ENCODE measurements around the gene AFF1.

AFF1 gene

DNA sequence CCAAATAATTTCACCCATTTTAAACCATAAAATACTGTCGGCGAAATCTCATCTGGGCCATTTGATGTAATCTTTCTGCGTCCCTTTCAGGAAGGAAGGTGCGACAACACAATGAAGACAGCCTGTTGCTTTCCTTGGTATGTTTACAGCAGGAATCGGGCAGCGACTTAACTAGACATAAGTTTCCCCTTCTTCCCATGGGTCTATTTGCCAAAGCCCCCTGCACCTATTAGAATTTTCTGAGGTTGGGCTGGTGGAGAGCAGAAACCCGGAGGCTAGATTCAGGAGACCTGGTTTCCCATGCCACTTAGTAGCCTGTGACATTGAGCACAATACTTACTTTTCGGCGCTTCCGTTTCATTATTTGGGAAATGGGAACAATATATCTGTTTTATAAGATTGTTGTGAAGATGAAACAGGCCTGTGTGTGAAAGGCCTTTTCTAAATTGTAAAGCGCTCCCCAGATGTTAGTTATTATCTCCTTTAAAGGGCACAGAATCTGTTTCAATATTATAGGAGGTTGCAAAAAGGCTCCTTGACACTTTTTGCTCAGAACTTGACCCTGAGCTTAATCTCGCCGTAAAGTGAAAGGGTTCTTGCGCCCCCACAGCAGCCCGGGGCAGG, 552 bp upstream of the AFF1 start:
- TF ChIP-seq, protein P1, sequence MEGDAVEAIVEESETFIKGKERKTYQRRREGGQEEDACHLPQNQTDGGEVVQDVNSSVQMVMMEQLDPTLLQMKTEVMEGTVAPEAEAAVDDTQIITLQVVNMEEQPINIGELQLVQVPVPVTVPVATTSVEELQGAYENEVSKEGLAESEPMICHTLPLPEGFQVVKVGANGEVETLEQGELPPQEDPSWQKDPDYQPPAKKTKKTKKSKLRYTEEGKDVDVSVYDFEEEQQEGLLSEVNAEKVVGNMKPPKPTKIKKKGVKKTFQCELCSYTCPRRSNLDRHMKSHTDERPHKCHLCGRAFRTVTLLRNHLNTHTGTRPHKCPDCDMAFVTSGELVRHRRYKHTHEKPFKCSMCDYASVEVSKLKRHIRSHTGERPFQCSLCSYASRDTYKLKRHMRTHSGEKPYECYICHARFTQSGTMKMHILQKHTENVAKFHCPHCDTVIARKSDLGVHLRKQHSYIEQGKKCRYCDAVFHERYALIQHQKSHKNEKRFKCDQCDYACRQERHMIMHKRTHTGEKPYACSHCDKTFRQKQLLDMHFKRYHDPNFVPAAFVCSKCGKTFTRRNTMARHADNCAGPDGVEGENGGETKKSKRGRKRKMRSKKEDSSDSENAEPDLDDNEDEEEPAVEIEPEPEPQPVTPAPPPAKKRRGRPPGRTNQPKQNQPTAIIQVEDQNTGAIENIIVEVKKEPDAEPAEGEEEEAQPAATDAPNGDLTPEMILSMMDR (IDR thresholded peaks at IDR 0.05; ENCODE audit: borderline replicate concordance, control extremely low read depth, extremely low read depth, insufficient read depth, missing control alignments) = no peak
- DNase-seq (ENCODE audit: low spot score) = no peak
- in situ Hi-C loops (cut with MboI; ENCODE audit: low sequenced_read_pairs, unreplicated experiment) = loop anchor here (25.0 kb wide), 1 partner anchor 503 kb away; no protein-coding TSS in a partner anchor

DNA sequence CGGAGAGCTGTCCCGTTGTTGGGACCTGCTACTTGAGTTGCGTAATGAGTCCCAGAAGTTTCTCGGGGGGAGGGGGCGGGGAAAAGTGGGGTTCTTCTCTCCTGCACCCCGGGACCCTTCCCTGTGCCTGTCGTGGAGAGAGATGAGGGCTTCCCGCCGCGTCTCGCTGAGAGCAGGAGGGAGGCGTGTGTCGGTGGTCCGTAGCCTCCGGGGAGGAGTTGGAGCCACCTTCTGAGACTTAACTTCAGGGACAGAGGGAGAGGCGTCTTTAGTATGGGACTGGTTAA, 698 bp downstream of the AFF1 start:
- TF ChIP-seq, protein P1 (IDR thresholded peaks at IDR 0.05; ENCODE audit: borderline replicate concordance, control extremely low read depth, extremely low read depth, insufficient read depth, missing control alignments) = no peak
- in situ Hi-C loops (cut with MboI; ENCODE audit: low sequenced_read_pairs, unreplicated experiment) = loop anchor here (5.0 to 25.0 kb wide), 2 partner anchors 157 to 502 kb away; no protein-coding TSS in a partner anchor
- no peak for DNase-seq (ENCODE audit: low spot score)

DNA sequence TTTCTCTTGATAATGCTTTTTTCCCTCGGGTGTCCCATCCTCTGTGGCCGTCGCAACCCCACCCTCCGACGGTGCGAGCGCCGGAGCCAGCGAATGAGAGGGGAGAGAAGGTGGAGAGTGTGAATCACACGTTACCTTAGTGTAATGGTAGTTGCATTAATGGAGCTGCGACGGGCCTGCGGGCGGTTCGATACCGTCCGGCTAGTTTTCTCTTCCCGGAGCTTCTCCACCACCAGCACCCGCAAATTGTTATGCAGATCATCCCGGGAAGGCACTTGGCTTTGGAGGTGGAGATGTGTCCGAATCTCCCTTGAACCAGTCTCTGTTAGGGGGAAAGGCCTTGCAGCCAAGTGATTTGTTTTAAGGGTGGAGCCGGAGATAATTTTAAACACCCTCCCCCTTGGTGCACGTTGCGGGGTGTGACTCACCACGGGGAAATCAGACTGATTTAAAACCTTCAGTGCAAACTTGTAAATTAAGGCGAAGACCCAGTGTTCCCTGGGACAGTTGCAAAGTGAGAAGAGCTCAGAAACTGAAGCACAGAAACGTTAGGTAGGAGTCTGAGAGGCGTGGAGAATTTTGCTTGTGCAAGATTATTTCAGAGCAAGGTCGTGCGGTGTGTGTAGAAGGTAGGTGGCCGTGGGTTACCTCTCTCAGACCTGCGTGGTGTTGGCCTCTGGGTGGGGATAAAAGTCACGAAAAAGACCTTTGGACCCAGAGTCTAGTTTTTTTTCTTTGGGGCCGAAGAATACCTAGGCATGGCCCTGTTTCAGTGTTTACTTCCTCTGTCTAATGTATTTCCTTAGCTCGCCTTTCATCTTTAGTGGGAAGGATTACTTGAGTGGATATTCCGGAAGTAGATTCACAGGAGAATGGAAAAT, 1.3 kb downstream of the AFF1 start:
- TF ChIP-seq, protein P1 (IDR thresholded peaks at IDR 0.05; ENCODE audit: borderline replicate concordance, control extremely low read depth, extremely low read depth, insufficient read depth, missing control alignments) = no peak
- peak; percentile 71 for DNase-seq (ENCODE audit: low spot score)
- in situ Hi-C loops (cut with MboI; ENCODE audit: low sequenced_read_pairs, unreplicated experiment) = loop anchor here (5.0 to 25.0 kb wide), 2 partner anchors 156 to 501 kb away; no protein-coding TSS in a partner anchor

DNA sequence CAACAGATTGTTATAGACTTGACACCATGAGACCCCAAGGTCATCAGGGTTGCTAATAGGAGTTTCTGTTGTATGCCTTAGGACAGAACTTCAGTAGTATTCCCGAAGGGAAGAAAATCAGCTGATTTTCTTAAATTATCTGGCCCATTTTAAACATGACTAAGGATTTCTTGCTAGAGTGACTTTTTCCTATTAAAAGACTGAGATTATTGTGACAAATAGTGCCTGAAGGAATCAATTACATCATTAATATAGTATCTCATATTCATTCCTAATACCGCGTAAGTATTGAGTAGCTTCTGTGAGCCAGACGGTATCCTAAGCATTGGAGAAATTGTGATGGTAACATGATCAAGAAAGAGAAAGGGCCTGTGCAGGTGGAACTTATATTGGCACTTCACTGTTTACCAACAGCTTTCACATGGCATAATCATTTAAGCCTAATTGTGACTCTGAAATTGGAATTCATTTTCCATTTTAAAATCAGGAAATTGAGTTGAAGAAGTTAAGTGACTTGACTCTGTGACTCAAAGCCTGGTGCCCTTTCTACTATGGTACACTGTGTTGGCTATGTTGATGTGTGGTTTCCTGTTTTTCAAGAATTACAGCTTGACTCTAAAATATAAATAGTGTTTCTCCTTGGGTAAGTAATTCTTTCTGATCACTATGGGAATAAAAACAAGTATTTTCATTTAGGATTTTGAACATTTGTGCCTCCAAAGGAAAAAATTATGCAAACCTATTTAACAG, 4.1 kb downstream of the AFF1 start:
- in situ Hi-C loops (cut with MboI; ENCODE audit: low sequenced_read_pairs, unreplicated experiment) = loop anchor here (5.0 to 25.0 kb wide), 2 partner anchors 153 to 498 kb away; no protein-coding TSS in a partner anchor
- DNase-seq (ENCODE audit: low spot score) = no peak

DNA sequence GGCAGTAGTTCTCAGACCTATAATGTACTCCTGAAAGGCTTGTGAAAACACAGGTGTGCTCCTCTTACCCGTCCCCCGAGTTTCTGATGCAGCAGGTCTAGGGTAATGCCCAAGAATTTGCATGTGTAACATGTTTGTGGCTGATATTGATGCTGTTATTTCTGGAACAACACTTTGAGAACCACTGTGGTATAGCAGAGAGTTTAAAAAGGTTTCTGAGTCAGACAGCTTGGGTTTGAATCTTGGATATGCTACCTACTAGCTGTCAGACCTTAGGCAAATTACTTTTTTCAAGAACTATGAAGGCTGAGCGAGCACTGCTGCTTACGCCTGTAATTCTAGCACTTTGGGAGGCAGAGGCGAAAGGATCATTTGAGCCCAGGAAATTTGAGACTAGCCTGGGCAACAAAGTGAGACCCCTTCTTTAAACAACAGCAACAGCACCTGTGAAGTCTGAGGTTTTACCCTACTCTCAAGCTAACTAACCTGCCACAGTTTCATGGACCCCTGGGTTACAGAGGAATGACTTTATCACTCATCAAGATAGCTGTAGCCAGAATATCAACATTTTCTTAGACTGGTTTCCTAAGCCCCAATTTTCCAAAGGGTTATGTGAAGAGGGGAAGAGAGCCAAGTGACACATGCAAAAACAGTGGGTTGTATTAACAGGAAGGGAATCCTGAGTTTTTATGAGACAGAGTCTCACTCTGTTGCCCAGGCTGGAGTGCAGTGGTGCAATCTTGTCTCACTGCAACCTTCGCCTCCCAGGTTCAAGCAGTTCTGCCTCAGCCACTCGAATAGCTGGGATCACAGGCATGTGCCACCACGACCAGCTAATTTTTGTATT, 5.1 kb downstream of the AFF1 start:
- in situ Hi-C loops (cut with MboI; ENCODE audit: low sequenced_read_pairs, unreplicated experiment) = loop anchor here (5.0 to 25.0 kb wide), 3 partner anchors 67 to 497 kb away; no protein-coding TSS in a partner anchor
- peak; percentile 68 for DNase-seq (ENCODE audit: low spot score)
- TF ChIP-seq, protein P1 (IDR thresholded peaks at IDR 0.05; ENCODE audit: borderline replicate concordance, control extremely low read depth, extremely low read depth, insufficient read depth, missing control alignments) = no peak

More for the DNA sequence above, 4.1 kb downstream of the AFF1 start:
- TF ChIP-seq, protein P1 (IDR thresholded peaks at IDR 0.05; ENCODE audit: borderline replicate concordance, control extremely low read depth, extremely low read depth, insufficient read depth, missing control alignments) = no peak
